Smooth muscle cell (in vitro differentiated cells): ENCODE results near the gene SMC5. TPM values are rescaled to one million over a fixed set of nuclear protein-coding genes. Genes with fewer than 3 reads are reported as not detected.

ENCODE experiments used
- DNase-seq: peaks from one replicate; lab custom pipeline; 2025; ENCODE audit not compliant: unreplicated experiment; lab: John Stamatoyannopoulos, UW
- H2AFZ ChIP-seq: fragments of 200-600 bp; sonication (generic); 2 replicates; pipeline ENCODE4 v1.6.0; 2016; ENCODE audit warnings: antibody characterized with exemption, low read depth, mild to moderate bottlenecking
- H3F3A ChIP-seq: fragments of 200-600 bp; sonication (generic); 2 replicates; pipeline ENCODE4 v1.6.0; 2017; ENCODE audit warnings: antibody characterized with exemption, low read depth
- H3K27ac ChIP-seq: fragments of 200-600 bp; sonication (generic); 2 replicates; pipeline ENCODE4 v1.5.1; 2016; ENCODE audit warnings: low read depth, mild to moderate bottlenecking
- H3K27me3 ChIP-seq: fragments of 200-600 bp; sonication (generic); 2 replicates; pipeline ENCODE4 v1.6.1; 2016; ENCODE audit warnings: low read depth, mild to moderate bottlenecking
- H3K36me3 ChIP-seq: fragments of 200-600 bp; sonication (generic); 2 replicates; pipeline ENCODE4 v1.5.1; 2016; ENCODE audit warnings: low read depth
- H3K4me1 ChIP-seq: fragments of 200-600 bp; sonication (generic); 2 replicates; pipeline ENCODE4 v1.5.1; 2016; ENCODE audit warnings: low read depth
- H3K4me2 ChIP-seq: fragments of 200-600 bp; sonication (generic); 2 replicates; pipeline ENCODE4 v1.6.0; 2016; ENCODE audit warnings: mild to moderate bottlenecking
- H3K4me3 ChIP-seq: fragments of 200-600 bp; sonication (generic); 2 replicates; pipeline ENCODE4 v1.5.1; 2016; ENCODE audit warnings: mild to moderate bottlenecking
- H3K79me2 ChIP-seq: fragments of 200-600 bp; sonication (generic); 2 replicates; pipeline ENCODE4 v1.6.0; 2016; ENCODE audit warnings: low read depth, mild to moderate bottlenecking
- H3K9ac ChIP-seq: fragments of 200-600 bp; sonication (generic); 2 replicates; pipeline ENCODE4 v1.6.0; 2016; ENCODE audit warnings: low read depth
- H3K9me3 ChIP-seq: fragments of 200-600 bp; sonication (generic); replicated peaks from 2 replicates; pipeline ENCODE4 v1.5.1; 2016; ENCODE audit warnings: low read depth
- H4K20me1 ChIP-seq: fragments of 200-600 bp; sonication (generic); 2 replicates; pipeline ENCODE4 v1.6.0; 2016; ENCODE audit warnings: low read depth
- CTCF ChIP-seq: fragments of 200-600 bp; sonication (generic); IDR thresholded peaks from 2 replicates; pipeline ENCODE4 v1.5.1; 2017; ENCODE audit warnings: borderline replicate concordance, mild to moderate bottlenecking, antibody characterized with exemption; ENCODE audit not compliant: insufficient read depth, poor library complexity, severe bottlenecking
- WGBS: methylation state at CpG from one replicate; pipeline ENCODE4 v1.1.7; 2016; ENCODE audit warnings: low lambda C conversion rate; 5-methylcytosine and 5-hydroxymethylcytosine counted together
- polyA plus RNA-seq: library from polyadenylated mRNA; unstranded; fragments of >200 nt; fragmentation: Nextera tagmentation; extraction: Ambion mirVana; gene quantifications from 2 replicates; pipeline ENCODE4 v1.2.1, GENCODE V29; 2016
- total RNA-seq: library from RNA; depleted of rRNA; stranded (reverse); fragments of >200 nt; gene quantifications from 2 replicates; pipeline ENCODE4 v1.2.3, GENCODE V29; 2014

The SMC5 gene
- total and polyA plus RNA-seq, 2 experiments from 2014 or later, result 31.2 to 81.4 TPM

GRCh38 chr9:70285981-70286598 is 27.3 kb downstream of the SMC5 start:
- WGBS, result 74% methylated on average over 4 of the region's 4 CpGs
- Histone ChIP-seq H2AFZ (no peak overlapping the region), H3K79me2 (peaks cover 87% of the 10 kb centered on the region), H3K27me3 (no peaks in the 10 kb centered on the region), H3K4me3 (no peak overlapping the region), H3F3A (peaks cover 10% of the 10 kb centered on the region), H3K4me1 (no peaks in the 10 kb centered on the region), H3K27ac (peak overlapping the region; percentile 39), H4K20me1 (peaks cover 87% of the 10 kb centered on the region), H3K4me2 (peak overlapping the region; percentile 10), H3K9me3 (no peaks in the 10 kb centered on the region), H3K9ac (no peak overlapping the region), H3K36me3 (peaks cover 25% of the 10 kb centered on the region)
- no peak for TF ChIP-seq CTCF
- no peak for DNase-seq

- no peaks in the 10 kb centered on the region for H3K4me1 ChIP-seq
- TF ChIP-seq CTCF, result no peak
- no peak overlapping the region for H3K4me3 ChIP-seq
- DNase-seq, result no peak
- H2AFZ ChIP-seq, result no peak overlapping the region
- no peaks in the 10 kb centered on the region for H3F3A ChIP-seq
- H3K36me3 ChIP-seq, result peaks cover 29% of the 10 kb centered on the region
- WGBS, result 99% methylated on average over 3 of the region's 3 CpGs
- H3K27ac ChIP-seq, result no peak overlapping the region
- no peaks in the 10 kb centered on the region for H3K27me3 ChIP-seq
- no peak overlapping the region for H3K4me2 ChIP-seq
- no peak overlapping the region for H3K9ac ChIP-seq
- peaks cover 93% of the 10 kb centered on the region for H3K79me2 ChIP-seq
- H3K9me3 ChIP-seq, result no peaks in the 10 kb centered on the region
- H4K20me1 ChIP-seq, result peaks cover 89% of the 10 kb centered on the region
Measured at GRCh38 chr9:70290626-70291025, 31.8 kb downstream of the SMC5 start.

- H3K36me3 ChIP-seq, result peaks cover 29% of the 10 kb centered on the region
Measured at GRCh38 chr9:70291446-70291845, 32.7 kb downstream of the SMC5 start.

More at GRCh38 chr9:70291446-70291845, 32.7 kb downstream of the SMC5 start:
- Histone ChIP-seq H3K4me2 (no peak overlapping the region), H3K4me1 (no peaks in the 10 kb centered on the region), H4K20me1 (peaks cover 86% of the 10 kb centered on the region), H3K79me2 (peaks cover 85% of the 10 kb centered on the region), H3K9me3 (no peaks in the 10 kb centered on the region), H3K4me3 (no peak overlapping the region), H3K27me3 (no peaks in the 10 kb centered on the region), H3K9ac (no peak overlapping the region), H2AFZ (no peak overlapping the region), H3F3A (no peaks in the 10 kb centered on the region), H3K27ac (no peak overlapping the region)
- 84% methylated on average over 1 of the region's 1 CpG for WGBS
- TF ChIP-seq CTCF, result no peak
- no peak for DNase-seq
